Esophagus muscularis mucosa (tissue), 4 donors: Measurements from ENCODE around the gene ZNF423.

Source experiments
- EP300 ChIP-seq: sonication (generic); formaldehyde crosslinking; IDR thresholded peaks from one replicate; pipeline ENCODE4 v1.6.1; 2017; ENCODE audit warnings: antibody characterized with exemption
- POLR2A ChIP-seq: fragments of 450-650 bp; IDR thresholded peaks from one replicate; pipeline ENCODE4 v1.6.1; 2017; ENCODE audit warnings: antibody characterized with exemption, moderate library complexity, mild to moderate bottlenecking, low read depth
- TF ChIP-seq, protein P1 (sequence below), 3 experiments: fragments of 200-600 bp in 2 of 3; fragments of 450-650 bp in 1 of 3; sonication (generic) in 2 of 3; IDR thresholded peaks; one replicate each; pipeline ENCODE4 v1.5.1; 2017 to 2019; ENCODE audit warnings: antibody characterized with exemption in 3 of 3, mild to moderate bottlenecking in 2 of 3, moderate library complexity in 1 of 3

DNA sequence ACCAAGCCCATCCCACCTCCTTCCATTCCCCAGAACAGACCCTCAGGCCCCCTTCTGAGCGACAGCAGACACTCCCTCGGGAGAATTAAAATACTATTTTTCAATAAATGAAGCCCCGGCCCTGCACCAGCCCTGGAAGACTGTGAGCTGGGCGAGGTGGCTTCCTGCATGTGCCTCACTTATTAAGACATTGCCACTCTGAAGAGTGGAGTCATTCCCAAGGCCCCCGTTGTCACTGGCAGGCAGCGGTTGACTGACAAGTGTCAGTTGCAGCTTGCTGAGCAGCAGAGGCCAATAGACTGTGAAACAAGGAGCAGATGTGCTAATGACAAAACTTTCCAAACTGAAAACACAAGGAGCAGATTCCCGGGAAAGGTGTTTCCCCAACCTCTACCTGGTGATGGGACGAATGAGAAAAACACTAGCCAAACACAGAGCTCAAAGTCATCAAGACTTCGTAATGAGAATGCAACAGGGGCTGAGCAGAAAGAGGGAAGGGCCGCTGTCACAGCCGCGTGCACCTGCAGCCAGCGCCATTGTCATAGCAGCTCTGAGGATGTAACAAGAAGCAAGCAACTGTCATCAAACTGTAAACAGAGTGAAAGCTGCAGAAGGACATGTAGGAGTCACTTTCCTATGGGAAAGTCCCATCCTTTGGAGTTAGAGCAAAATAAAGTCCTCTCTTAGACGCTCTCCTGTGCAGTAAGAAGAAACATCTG is 250.2 kb downstream of the ZNF423 start:
- TF ChIP-seq POLR2A (no peak), EP300 (no peak)
- TF ChIP-seq, protein P1, sequence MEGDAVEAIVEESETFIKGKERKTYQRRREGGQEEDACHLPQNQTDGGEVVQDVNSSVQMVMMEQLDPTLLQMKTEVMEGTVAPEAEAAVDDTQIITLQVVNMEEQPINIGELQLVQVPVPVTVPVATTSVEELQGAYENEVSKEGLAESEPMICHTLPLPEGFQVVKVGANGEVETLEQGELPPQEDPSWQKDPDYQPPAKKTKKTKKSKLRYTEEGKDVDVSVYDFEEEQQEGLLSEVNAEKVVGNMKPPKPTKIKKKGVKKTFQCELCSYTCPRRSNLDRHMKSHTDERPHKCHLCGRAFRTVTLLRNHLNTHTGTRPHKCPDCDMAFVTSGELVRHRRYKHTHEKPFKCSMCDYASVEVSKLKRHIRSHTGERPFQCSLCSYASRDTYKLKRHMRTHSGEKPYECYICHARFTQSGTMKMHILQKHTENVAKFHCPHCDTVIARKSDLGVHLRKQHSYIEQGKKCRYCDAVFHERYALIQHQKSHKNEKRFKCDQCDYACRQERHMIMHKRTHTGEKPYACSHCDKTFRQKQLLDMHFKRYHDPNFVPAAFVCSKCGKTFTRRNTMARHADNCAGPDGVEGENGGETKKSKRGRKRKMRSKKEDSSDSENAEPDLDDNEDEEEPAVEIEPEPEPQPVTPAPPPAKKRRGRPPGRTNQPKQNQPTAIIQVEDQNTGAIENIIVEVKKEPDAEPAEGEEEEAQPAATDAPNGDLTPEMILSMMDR (IDR thresholded peaks at IDR 0.05) = no peak
